Body of pancreas (tissue), 4 donors: ENCODE data around the gene SIL1.

Experiments used
- POLR2A ChIP-seq, 3 donors: fragments of 450-650 bp; IDR thresholded peaks; one replicate each; pipeline ENCODE4 v1.6.1; 2016; ENCODE audit warnings: antibody characterized with exemption in 3 of 3, mild to moderate bottlenecking in 2 of 3
- TF ChIP-seq, protein P1 (sequence below), 7 experiments: fragments of 450-650 bp in 4 of 7; fragments of 200-600 bp in 3 of 7; sonication (generic) in 3 of 7; IDR thresholded peaks; one replicate each; pipeline ENCODE4 v1.5.1; 2016 to 2019; ENCODE audit warnings: antibody characterized with exemption in 7 of 7

DNA sequence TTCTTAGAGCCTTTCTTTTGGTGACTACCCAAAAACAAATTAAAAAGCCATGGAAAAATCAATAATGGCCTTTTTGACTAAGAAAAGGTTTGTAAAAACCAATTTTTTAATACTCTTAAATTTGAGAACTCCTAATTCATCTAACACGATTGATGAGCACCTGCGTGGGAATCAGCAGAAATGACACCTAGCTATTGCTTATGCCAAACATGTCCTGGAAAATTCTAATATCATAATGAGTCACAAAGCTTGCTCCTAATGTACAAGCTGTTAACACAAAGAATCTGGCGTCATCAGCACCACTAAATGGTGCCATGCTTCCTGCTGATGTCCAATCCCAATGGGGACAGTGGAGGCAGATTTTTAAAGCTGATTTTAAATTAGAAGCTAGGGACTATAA, 176.8 kb downstream of the SIL1 start:
- TF ChIP-seq, protein P1, sequence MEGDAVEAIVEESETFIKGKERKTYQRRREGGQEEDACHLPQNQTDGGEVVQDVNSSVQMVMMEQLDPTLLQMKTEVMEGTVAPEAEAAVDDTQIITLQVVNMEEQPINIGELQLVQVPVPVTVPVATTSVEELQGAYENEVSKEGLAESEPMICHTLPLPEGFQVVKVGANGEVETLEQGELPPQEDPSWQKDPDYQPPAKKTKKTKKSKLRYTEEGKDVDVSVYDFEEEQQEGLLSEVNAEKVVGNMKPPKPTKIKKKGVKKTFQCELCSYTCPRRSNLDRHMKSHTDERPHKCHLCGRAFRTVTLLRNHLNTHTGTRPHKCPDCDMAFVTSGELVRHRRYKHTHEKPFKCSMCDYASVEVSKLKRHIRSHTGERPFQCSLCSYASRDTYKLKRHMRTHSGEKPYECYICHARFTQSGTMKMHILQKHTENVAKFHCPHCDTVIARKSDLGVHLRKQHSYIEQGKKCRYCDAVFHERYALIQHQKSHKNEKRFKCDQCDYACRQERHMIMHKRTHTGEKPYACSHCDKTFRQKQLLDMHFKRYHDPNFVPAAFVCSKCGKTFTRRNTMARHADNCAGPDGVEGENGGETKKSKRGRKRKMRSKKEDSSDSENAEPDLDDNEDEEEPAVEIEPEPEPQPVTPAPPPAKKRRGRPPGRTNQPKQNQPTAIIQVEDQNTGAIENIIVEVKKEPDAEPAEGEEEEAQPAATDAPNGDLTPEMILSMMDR (IDR thresholded peaks at IDR 0.05), result no peak
- no peak for TF ChIP-seq POLR2A (IDR thresholded peaks at IDR 0.05)
